ENCODE measurements around the gene AHCY.
"Not testable (repeated sequence)": the region's sequence is repeated elsewhere in the genome, so short reads cannot be mapped to it uniquely, and the experiment has no call there.

The AHCY gene

GRCh38 chr20:34334654-34335407 lies 31.7 kb upstream of the AHCY start:
- Mint-ChIP-seq H3K27ac (peak overlapping the region; percentile 70 to 92), H3K36me3 (ENCODE audit: insufficient read depth) (peaks cover 3% of the 10 kb centered on the region), H3K4me1 (ENCODE audit: low read depth in 2 of 2) (peaks cover 21 to 37% of the 10 kb centered on the region in 2 donors), H3K9me3 (no peaks in the 10 kb centered on the region), H3K27me3 (no peaks in the 10 kb centered on the region), H3K4me3 (no peak overlapping the region)
- ATAC-seq (replicated peaks) (no peak), DNase-seq (no peak)

GRCh38 chr20:34333786-34334185 lies 30.6 kb upstream of the AHCY start:
- DNase-seq (no peak), ATAC-seq (replicated peaks) (no peak)
- Mint-ChIP-seq H3K4me1 (ENCODE audit: low read depth in 2 of 2) (peaks cover 20 to 36% of the 10 kb centered on the region in 2 donors), H3K27me3 (no peaks in the 10 kb centered on the region), H3K9me3 (no peaks in the 10 kb centered on the region), H3K36me3 (ENCODE audit: insufficient read depth) (peaks cover 3% of the 10 kb centered on the region), H3K27ac (peak overlapping the region in 1 of 2 donors; percentile 92), H3K4me3 (no peak overlapping the region)

GRCh38 chr20:34332262-34332920 lies 29.2 kb upstream of the AHCY start:
- no peak for DNase-seq
- peak overlapping the region in 1 of 2 donors; percentile 33 for H3K27ac Mint-ChIP-seq
- no peaks in the 10 kb centered on the region for H3K27me3 Mint-ChIP-seq
- no peaks in the 10 kb centered on the region for H3K36me3 Mint-ChIP-seq (ENCODE audit: insufficient read depth)
- ATAC-seq (replicated peaks), result no peak
- H3K4me1 Mint-ChIP-seq (ENCODE audit: low read depth in 2 of 2), result peaks cover 13 to 24% of the 10 kb centered on the region in 2 donors
- no peaks in the 10 kb centered on the region for H3K9me3 Mint-ChIP-seq
- H3K4me3 Mint-ChIP-seq, result no peak overlapping the region

GRCh38 chr20:34331838-34332237 lies 28.7 kb upstream of the AHCY start:
- H3K36me3 Mint-ChIP-seq (ENCODE audit: insufficient read depth), result no peaks in the 10 kb centered on the region
- no peak overlapping the region for H3K4me3 Mint-ChIP-seq
- H3K4me1 Mint-ChIP-seq (ENCODE audit: low read depth in 2 of 2), result peaks cover 12 to 20% of the 10 kb centered on the region in 2 donors
- H3K27me3 Mint-ChIP-seq, result no peaks in the 10 kb centered on the region
- H3K27ac Mint-ChIP-seq, result peak overlapping the region in 1 of 2 donors; percentile 33
- no peaks in the 10 kb centered on the region for H3K9me3 Mint-ChIP-seq
- DNase-seq (no peak), ATAC-seq (replicated peaks) (no peak)

- not testable (repeated sequence) for H3K27ac Mint-ChIP-seq; DNase-seq; H3K9me3 Mint-ChIP-seq; H3K27me3 Mint-ChIP-seq; H3K4me3 Mint-ChIP-seq; ATAC-seq (replicated peaks); H3K36me3 Mint-ChIP-seq (ENCODE audit: insufficient read depth)
- H3K4me1 Mint-ChIP-seq (ENCODE audit: low read depth in 2 of 2), result peaks cover 9 to 15% of the 10 kb centered on the region in 2 donors
These were observed 27.8 kb upstream of the AHCY start for GRCh38 chr20:34330861-34331544.

DNA sequence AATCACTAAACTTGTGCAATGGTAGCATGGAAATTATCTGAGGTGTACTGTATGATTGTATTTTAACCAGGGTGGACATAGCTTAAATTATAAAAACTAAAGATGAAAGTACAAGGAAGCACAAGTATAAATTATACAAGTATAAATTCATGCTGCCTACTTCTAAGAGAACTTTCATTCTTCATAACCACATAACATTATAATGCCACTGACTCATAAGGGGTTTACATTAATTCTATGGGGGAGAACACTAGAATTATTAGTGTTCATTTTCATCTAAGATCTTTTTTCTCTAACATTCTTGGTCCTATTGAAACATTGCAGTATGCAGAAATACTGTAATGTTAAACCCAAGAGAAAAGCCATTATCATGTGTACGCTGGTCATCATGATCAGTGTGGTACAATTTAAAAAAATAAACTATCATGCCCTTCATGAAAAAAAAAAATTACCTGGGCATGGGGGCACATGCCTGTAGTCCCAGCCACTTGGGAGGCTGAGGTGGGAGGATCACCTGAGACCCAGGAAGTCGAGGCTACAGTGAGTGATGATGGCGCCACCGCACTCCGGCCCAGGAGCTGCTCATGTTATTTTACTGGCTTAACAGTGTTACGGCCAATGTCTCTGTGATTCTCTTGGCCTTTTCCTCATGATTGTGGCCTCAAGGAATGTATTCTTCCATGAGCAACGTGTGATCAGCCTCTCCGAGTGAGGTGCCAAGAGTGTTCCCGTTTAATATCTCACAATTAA lies 25.9 kb upstream of the AHCY start:
- Mint-ChIP-seq H3K27ac (no peak overlapping the region), H3K4me3 (no peak overlapping the region), H3K36me3 (ENCODE audit: insufficient read depth) (no peaks in the 10 kb centered on the region), H3K4me1 (ENCODE audit: low read depth in 2 of 2) (peaks cover 9 to 11% of the 10 kb centered on the region in 2 donors), H3K9me3 (no peaks in the 10 kb centered on the region), H3K27me3 (peaks cover 0 to 7% of the 10 kb centered on the region in 2 donors)
- ATAC-seq (replicated peaks) (no peak), DNase-seq (no peak)

DNA sequence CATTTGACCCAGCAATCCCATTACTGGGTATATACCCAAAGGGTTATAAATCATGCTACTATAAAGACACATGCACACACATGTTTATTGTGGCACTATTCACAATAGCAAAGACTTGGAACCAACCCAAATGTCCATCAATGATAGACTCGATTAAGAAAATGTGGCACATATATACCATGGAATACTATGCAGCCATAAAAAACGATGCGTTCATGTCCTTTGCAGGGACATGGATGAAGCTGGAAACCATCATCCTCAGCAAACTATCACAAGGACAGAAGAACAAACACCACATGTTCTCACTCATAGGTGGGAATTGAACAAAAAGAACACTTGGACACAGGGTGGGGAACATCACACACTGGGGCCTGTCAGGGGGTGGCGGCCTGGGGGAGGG lies 25.1 kb upstream of the AHCY start:
- H3K9me3 Mint-ChIP-seq; H3K27me3 Mint-ChIP-seq; H3K27ac Mint-ChIP-seq; H3K36me3 Mint-ChIP-seq (ENCODE audit: insufficient read depth); H3K4me3 Mint-ChIP-seq; DNase-seq; ATAC-seq (replicated peaks): not testable (repeated sequence)
- peaks cover 9 to 11% of the 10 kb centered on the region in 2 donors for H3K4me1 Mint-ChIP-seq (ENCODE audit: low read depth in 2 of 2)

DNA sequence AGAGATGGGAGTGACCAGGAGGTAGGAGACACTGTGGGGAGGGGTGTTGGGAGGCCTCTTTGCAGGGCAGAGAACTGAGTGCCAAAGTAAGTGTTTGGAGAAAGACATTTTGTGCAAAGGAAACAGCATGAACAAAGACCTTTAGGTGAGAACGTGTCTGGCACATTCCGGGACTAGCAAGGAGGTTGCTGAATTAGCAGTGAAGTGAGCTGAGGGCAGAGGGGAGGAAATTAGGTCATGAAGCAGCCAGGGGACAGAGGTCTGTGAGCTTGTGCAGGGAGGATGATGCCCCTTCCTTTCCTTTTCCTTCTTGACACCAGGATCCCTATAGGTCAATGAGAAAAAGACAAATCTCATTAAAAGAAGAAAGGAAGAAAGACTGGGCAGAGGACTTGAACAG lies 21.4 kb upstream of the AHCY start:
- ATAC-seq (replicated peaks), result peak; percentile 95
- Mint-ChIP-seq H3K27ac (peak overlapping the region; percentile 53 to 80), H3K4me3 (peak overlapping the region; percentile 27 to 30)

GRCh38 chr20:34322267-34323105 lies 19.3 kb upstream of the AHCY start:
- Mint-ChIP-seq H3K27me3 (peaks cover 0 to 7% of the 10 kb centered on the region in 2 donors), H3K36me3 (ENCODE audit: insufficient read depth) (no peaks in the 10 kb centered on the region), H3K27ac (no peak overlapping the region), H3K9me3 (no peaks in the 10 kb centered on the region), H3K4me1 (ENCODE audit: low read depth in 2 of 2) (peaks cover 9 to 15% of the 10 kb centered on the region in 2 donors), H3K4me3 (no peak overlapping the region)
- ATAC-seq (replicated peaks) (no peak), DNase-seq (no peak)

More for the DNA sequence above, 21.4 kb upstream of the AHCY start:
- peak; percentile 17 to 35 (median 18) for DNase-seq
- Mint-ChIP-seq H3K27me3 (peaks cover 0 to 7% of the 10 kb centered on the region in 2 donors), H3K36me3 (ENCODE audit: insufficient read depth) (no peaks in the 10 kb centered on the region), H3K4me1 (ENCODE audit: low read depth in 2 of 2) (peaks cover 9 to 11% of the 10 kb centered on the region in 2 donors), H3K9me3 (no peaks in the 10 kb centered on the region)

GRCh38 chr20:34320861-34321260 lies 17.7 kb upstream of the AHCY start:
- Mint-ChIP-seq H3K4me3 (no peak overlapping the region), H3K4me1 (ENCODE audit: low read depth in 2 of 2) (peaks cover 9 to 15% of the 10 kb centered on the region in 2 donors), H3K36me3 (ENCODE audit: insufficient read depth) (no peaks in the 10 kb centered on the region), H3K27ac (no peak overlapping the region), H3K9me3 (no peaks in the 10 kb centered on the region), H3K27me3 (peaks cover 0 to 5% of the 10 kb centered on the region in 2 donors)
- ATAC-seq (replicated peaks) (no peak), DNase-seq (no peak)

DNA sequence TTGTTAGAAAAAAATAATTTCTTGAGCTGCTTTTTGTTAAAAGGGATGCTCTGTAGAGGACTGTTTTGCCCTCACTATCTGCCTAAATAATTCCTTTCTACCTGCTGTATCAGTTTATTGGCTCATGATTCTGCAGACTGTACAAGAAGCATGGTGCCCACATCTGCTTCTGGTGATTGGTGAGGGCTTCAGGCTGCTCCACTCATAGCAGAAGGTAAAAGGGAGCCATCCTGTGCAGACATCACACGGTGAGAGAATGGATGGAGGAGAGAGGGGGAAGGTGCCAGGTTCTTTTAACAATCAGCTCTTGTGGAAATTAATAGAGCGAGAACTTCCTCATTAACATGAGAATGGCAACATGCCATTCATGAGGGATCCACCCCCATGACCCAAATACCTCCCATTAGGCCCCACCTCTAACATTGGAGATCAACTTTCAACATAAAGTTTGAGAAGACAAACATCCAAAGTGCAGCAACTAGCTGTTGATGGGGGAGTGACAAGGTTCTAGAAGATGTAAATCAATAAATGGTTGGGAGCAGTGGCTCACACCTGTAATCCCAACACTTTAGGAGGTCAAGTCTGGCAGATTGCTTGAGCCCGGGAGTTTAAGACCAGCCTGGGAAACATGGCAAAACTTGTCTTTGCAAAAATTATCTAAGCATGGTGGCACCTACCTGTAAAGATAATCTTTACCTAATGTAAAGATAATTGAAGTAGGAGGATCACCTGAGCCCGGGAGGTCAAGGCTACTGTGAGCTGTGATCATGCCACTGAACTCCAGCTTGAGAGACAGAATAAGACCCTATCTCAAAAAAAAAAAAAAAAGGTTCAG lies 15.7 kb upstream of the AHCY start:
- no peak for ATAC-seq (replicated peaks)
- Mint-ChIP-seq H3K36me3 (ENCODE audit: insufficient read depth) (no peaks in the 10 kb centered on the region), H3K27ac (no peak overlapping the region), H3K4me1 (ENCODE audit: low read depth in 2 of 2) (peaks cover 0 to 4% of the 10 kb centered on the region in 2 donors), H3K9me3 (no peaks in the 10 kb centered on the region), H3K27me3 (no peaks in the 10 kb centered on the region), H3K4me3 (no peak overlapping the region)
- no peak for DNase-seq
